Activated effector memory CD4-positive, alpha-beta T cell treated with anti-CD3 and anti-CD28 coated beads, Interleukin-2, amount 50 U/mL, for 16 hours (primary cell): ENCODE measurements around the gene SCFD2.

Experiments
- DNase-seq: peaks from one replicate; pipeline ENCODE4 v3.0.0-alpha.2; 2020

SCFD2 gene

GRCh38 chr4:52945982-52946381, 419.9 kb downstream of the SCFD2 start:
- DNase-seq = no peak

DNA sequence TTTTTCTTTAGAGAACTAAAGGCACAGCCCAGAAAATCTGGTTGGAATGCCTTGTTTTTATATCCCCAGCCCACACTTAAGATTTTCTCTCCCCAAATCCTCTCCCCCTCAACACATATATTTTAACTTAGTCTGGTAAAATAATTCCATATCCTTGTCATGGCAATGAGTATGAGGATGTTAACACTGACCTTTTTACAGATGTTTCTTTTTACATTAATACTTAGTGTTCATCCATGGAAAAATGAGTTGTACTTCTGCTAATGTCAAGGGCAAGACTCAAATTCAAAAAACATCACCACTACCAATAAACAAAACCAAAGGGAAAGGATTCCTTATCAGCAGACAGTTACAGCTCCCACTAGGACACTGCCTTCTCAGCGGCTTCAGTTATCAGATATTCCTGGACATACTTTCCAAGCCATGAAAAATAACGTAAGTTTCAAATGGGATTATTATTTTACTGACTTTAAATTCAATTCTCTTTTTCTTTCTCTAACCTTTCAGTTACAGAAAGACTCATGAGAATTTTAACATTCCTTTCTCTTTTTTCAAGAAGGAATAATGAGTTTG, 420.4 kb downstream of the SCFD2 start:
- no peak for DNase-seq

DNA sequence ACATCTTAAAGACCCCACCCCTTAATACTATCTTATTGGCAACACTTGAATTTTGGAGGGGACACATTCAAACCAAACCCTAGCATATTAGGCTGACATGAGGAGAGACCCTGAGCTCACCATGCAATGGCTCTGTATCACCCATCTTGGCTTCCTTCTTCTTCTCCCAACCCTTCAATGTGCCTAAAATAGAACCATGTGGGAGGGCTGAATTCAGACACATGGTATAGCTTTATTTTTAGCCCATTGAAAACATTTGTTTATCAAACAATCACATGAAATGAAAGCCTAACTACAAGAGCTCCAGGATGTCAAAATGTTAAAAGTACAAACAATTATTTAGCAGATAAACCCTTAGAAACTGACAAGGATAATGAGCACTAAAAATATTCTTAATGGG, 422.2 kb downstream of the SCFD2 start:
- no peak for DNase-seq

- no peak for DNase-seq
These were observed 422.9 kb downstream of the SCFD2 start for GRCh38 chr4:52942936-52943335.

- no peak for DNase-seq
These were observed 424.4 kb downstream of the SCFD2 start for GRCh38 chr4:52941450-52941849.

DNA sequence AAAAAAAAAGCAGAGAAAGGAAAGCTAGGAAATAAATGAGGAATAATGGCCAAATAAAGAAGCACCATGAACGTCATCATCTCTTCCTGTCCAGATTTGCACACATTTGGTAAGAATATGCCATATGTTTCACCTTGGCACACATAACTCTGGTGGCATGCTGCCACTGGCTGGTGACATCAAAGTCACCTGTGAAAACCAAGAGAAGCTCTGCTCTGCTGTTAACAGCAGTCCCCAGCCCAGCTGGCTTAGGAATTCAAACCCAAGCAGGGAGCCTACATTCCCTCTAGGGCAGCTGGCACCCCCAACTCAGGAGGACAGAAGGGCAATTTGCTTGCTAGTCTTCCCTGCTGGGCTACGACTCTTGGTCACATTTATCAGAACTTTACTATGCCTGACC, 426.1 kb downstream of the SCFD2 start:
- DNase-seq = no peak

DNA sequence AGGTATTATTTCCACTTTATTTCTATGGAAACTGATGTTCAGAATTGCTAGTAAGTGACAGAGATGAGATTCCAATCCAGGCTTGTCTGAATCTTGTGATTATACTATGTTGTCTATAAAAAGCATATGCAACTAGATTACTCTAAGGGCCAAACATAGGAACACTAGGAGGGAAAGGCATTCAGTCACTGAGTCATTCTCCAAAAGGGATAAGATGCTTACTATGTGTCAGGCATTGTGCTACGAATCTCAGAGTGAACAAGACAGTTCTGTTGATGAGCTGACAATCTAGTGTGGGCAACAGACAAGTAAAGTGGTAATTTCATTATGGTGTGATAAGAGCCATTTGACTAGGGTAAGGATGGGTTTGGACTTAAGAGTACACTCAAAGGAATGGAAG, 426.5 kb downstream of the SCFD2 start:
- no peak for DNase-seq

- DNase-seq = no peak
These were observed 428.0 kb downstream of the SCFD2 start for GRCh38 chr4:52937829-52938228.

- DNase-seq = no peak
These were observed 429.1 kb downstream of the SCFD2 start for GRCh38 chr4:52936729-52937128.

- no peak for DNase-seq
These were observed 430.5 kb downstream of the SCFD2 start for GRCh38 chr4:52935317-52935716.

GRCh38 chr4:52933738-52934137, 432.1 kb downstream of the SCFD2 start:
- no peak for DNase-seq

DNA sequence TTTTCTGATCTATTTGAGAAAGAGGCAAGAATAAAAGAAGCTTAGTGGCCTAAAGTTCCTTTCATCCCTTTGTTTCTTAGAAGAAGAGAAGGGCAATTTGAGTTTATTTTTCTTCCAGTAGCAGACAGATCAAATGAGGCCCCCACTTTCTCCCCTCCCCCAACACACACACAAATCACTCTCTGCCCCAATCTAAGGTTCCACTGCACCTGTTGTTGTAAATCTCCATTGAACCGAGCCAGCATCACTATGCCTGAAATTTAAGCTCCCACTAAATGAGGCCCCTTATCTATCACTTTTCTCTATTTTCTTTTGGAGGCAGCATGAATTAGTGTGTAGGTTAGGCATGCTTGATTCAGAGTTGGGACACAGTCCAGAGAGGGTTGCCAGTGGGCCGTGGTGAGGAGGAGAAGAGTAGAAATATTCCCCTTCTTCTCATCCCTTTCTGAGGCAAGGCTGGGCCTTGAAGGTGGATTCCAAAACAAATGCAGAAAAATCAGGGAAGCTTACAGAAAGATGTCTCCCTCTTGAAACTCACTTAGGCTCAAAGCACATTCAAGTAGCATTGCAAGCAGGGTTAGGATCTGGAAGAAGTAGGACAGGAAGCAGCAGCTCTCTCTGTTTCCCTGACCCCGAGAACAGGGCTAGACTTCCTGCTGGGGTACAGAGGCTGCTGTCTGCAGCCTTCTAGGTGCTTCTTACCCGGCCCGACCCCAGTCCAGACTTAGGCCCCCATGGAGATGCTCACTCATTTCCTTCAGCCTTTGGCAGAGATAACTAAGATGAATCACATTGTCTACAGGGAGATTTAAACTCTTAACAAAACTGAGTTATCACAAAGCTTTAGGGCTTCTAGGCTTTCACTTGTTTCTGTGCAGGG, 433.0 kb downstream of the SCFD2 start:
- no peak for DNase-seq

DNA sequence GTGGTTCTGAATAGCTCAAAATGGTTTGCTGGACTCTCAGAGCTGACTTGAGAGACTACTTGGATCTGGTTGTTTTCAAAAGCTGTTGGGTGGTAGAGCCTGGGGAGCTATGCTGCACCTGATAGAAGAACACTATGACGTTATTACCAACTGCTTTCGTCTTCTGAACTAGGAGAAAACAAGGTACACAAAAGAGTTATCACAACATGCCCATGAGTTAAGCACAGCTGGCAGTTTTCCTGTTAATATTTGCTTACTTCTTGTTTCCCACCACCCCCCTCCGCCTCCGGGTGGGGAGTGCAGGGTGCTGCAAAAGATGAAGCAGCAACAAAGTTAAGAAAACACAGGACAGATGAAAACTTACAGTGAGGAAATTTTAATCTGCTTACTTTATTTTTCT, 434.6 kb downstream of the SCFD2 start:
- no peak for DNase-seq

DNA sequence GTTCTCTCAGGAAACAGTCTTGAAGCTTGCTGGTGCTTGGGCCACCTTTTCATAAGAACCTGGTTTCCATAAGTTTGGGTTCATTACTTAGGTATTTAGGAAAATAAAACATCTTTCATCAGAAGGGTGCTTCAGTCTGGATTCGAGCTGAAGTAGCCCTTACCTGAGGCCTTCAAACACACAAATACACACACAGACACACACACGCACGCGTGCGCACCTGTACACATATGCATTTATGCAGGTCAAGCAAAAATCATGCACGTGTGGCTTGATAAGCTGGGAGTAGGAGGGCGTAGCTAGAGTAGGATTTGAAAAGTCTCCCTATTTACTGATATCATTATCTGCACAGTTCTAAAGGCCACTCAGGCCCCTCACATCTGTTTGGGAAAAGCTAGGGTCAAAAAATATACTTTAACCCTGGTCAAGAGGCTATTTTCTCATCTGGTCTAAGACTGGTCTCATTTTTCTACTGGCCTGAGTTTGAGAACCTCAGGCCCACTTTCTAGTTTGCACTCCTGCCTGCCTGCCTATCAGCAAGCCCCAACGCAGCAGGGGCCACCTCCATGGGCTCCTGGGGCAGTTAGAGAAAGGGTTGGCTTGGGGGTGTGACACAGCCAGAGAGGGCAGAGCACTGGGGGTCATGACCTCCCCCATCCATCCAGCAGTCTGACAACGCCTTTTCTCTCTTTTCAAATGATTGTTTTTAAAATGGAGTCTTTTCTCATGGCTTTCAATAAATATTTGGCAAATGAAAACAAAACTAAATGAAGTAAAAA, 439.5 kb downstream of the SCFD2 start:
- no peak for DNase-seq

DNA sequence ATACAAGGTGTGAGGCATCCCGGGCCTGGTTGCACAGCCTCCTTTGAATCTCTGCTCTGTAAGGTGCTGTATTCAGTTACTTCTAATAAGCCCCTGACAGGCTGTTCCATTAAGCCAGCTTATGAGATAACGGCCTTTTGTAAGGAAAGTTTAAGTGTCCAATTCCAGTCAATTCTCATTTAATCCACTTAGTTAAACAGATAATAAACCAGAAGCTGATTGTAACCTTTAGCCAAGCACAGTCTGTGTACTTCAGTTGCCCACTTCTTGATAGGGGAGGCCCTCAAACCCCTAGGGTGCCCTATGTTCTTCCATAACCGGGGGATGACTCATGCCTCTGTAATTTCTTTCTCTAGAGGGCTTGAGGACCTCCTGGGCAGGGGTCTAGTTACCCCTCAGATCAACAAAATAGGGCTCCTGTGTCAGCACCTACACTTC, 440.3 kb downstream of the SCFD2 start:
- no peak for DNase-seq

GRCh38 chr4:52919461-52919860, 446.4 kb downstream of the SCFD2 start:
- no peak for DNase-seq

GRCh38 chr4:52917817-52918216, 448.0 kb downstream of the SCFD2 start:
- no peak for DNase-seq

DNA sequence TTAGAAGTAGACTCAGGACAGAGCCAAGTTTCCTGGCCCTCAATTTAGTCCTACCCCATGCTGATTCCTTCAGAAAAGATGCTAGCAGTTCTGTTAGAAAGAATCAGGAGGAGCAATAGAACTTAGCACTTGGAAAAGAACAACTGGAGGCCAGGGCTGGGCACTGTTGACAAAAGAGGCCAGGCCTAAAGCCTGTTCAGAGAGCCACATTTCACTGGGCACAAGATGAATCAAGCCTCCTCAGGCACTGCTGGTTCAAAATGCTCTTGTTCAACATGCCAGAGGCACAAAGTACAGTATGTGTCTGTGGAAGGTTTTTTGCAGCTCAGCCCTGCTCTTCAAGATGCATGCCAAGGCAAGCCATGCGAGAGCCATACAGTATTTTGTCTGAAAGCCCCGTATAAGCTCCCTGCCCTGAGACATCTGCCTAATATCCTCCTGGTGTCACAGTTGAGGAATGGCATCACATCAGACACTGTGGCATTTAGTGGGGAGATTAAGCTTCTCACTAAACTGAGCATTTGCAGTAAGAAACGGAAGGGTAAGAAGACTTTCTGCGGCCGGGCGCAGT, 450.0 kb downstream of the SCFD2 start:
- no peak for DNase-seq

GRCh38 chr4:52915191-52915590, 450.7 kb downstream of the SCFD2 start:
- no peak for DNase-seq

DNA sequence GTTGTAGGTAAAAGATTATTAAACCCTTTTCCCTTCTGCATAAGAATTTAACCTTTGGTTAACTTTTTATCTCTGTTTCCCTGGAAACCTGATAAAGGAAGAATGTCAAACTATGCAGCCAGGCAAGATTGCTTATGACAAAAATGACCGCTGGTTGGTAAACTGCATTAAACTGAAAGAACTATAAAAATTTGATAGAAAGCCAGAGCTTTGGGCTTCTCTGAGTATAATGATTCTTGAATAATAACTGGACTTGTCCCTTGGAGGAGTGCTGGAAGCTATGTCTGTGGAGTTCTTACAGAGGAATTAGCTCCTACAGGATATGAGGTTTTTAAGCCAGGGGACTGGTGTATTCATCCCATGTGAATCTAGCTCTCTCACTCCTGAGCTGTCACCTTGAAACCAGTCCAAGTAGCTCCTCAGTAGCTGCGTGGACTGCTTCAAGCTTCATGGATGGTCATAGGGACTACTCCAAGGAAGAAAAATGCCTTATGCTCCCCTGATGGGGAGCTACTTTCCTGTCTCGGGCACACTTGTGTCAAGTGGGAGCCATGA, 451.7 kb downstream of the SCFD2 start:
- DNase-seq = no peak

- DNase-seq = no peak
These were observed 453.3 kb downstream of the SCFD2 start for GRCh38 chr4:52912608-52913007.

GRCh38 chr4:52911684-52912294, 454.1 kb downstream of the SCFD2 start:
- DNase-seq = peak; percentile 85

GRCh38 chr4:52910115-52910514, 455.7 kb downstream of the SCFD2 start:
- no peak for DNase-seq
